Measurements from ENCODE around the gene RPAP3.

GRCh38 chr12:47689215-47689614, 16.6 kb downstream of the RPAP3 start:
- TF ChIP-seq CTCF (IDR thresholded peaks at IDR 0.05) (no peak), POLR2A (IDR thresholded peaks at IDR 0.05) (no peak)
